Measurements from ENCODE around the gene PLD5.

- TF ChIP-seq, protein P1, sequence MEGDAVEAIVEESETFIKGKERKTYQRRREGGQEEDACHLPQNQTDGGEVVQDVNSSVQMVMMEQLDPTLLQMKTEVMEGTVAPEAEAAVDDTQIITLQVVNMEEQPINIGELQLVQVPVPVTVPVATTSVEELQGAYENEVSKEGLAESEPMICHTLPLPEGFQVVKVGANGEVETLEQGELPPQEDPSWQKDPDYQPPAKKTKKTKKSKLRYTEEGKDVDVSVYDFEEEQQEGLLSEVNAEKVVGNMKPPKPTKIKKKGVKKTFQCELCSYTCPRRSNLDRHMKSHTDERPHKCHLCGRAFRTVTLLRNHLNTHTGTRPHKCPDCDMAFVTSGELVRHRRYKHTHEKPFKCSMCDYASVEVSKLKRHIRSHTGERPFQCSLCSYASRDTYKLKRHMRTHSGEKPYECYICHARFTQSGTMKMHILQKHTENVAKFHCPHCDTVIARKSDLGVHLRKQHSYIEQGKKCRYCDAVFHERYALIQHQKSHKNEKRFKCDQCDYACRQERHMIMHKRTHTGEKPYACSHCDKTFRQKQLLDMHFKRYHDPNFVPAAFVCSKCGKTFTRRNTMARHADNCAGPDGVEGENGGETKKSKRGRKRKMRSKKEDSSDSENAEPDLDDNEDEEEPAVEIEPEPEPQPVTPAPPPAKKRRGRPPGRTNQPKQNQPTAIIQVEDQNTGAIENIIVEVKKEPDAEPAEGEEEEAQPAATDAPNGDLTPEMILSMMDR (IDR thresholded peaks at IDR 0.05), result peak in 4 of 6 experiments; percentile 8 to 59 (median 36)
- TF ChIP-seq POLR2A (IDR thresholded peaks at IDR 0.05), result no peak
Observed at GRCh38 chr1:242454262-242455051, 70.0 kb downstream of the PLD5 start.
